ENCODE data around the gene NOL3. TPM values are rescaled to one million over a fixed set of nuclear protein-coding genes. Genes with fewer than 3 reads are reported as not detected.
"Not testable (repeated sequence)": the region's sequence is repeated elsewhere in the genome, so short reads cannot be mapped to it uniquely, and the experiment has no call there.

The NOL3 gene
- 10 to 100 TPM; 11.6 TPM for total RNA-seq
- 12.1 TPM for polyA plus RNA-seq (2013, experiment 1 of 2)
- polyA plus RNA-seq (2013, experiment 2 of 2) = 6.5 TPM
- long read RNA-seq, experiment 1, partial matches to known transcripts = 1 of 1 reads
- long read RNA-seq, experiment 1, other reads (novel, unspliced or antisense) = 0 of 1 reads
- long read RNA-seq, experiment 2, partial matches to known transcripts = 4 of 6 reads
- long read RNA-seq, experiment 2, other reads (novel, unspliced or antisense) = 0 of 6 reads
- long read RNA-seq, experiment 3, partial matches to known transcripts = 5 of 12 reads
- long read RNA-seq, experiment 3, other reads (novel, unspliced or antisense) = 5 of 12 reads
- long read RNA-seq, experiment 4, partial matches to known transcripts = 1 of 12 reads
- long read RNA-seq, experiment 4, other reads (novel, unspliced or antisense) = 8 of 12 reads

DNA sequence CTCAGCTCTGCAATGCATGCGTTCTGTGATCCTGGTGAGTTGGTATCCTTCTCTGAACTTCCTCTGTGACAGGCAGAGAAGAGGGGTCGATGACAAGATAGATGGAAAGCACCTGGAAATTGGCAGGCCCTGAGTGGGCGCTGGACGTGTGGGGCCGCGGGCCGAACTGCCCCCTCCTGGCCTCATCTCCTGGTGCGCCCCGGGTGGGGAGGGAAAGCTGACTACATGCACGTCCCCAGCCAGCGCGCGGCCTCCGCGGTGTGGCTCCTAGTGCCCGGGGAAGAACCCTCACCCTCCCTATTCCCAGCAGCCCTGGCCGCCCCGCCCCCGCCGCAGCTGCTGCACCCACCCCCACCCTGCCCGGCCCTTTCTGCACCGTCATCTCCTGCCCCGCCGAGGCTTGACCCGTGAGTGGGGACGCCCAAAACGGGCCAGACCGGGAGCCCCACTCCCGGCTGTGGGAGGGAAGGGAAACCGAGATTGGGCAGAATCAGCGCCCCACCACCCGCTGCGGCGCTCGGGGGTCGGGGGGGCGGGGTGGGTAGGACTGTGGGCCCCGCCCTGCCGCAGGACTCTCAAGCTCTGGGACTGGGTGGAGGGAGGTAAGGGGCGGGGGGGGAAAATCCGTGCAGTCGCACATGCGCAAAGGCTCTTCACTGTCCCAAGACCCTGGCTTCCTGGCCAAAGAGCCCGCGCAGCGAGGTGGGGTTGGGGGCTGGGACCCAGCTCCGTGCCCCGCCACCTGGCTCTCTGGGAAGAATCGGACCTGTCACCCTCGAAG lies at the start of gene NOL3:
Gene NOL3 (plus strand): TSS at position 371 of the 781 bp plus-strand sequence.
- WGBS, 2 experiments (ENCODE audit: insufficient coverage in 1 of 2, insufficient read length in 1 of 2) = 0% methylated on average over 11 to 44 of the region's 50 CpGs
- TF ChIP-seq, protein P1, sequence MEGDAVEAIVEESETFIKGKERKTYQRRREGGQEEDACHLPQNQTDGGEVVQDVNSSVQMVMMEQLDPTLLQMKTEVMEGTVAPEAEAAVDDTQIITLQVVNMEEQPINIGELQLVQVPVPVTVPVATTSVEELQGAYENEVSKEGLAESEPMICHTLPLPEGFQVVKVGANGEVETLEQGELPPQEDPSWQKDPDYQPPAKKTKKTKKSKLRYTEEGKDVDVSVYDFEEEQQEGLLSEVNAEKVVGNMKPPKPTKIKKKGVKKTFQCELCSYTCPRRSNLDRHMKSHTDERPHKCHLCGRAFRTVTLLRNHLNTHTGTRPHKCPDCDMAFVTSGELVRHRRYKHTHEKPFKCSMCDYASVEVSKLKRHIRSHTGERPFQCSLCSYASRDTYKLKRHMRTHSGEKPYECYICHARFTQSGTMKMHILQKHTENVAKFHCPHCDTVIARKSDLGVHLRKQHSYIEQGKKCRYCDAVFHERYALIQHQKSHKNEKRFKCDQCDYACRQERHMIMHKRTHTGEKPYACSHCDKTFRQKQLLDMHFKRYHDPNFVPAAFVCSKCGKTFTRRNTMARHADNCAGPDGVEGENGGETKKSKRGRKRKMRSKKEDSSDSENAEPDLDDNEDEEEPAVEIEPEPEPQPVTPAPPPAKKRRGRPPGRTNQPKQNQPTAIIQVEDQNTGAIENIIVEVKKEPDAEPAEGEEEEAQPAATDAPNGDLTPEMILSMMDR (conservative IDR thresholded peaks at IDR 0.05) = no peak
- Histone ChIP-seq H3K36me3 (ENCODE audit: control insufficient read depth, insufficient read depth, low read length) (no peaks in the 10 kb centered on the region), H3K4me3 (ENCODE audit: low read length) (peak within 1 kb of the TSS; percentile 76), H3K27me3 (ENCODE audit: control insufficient read depth, insufficient read depth, low read length, poor library complexity, severe bottlenecking) (peaks cover 83% of the 10 kb centered on the region), H3K4me1 (ENCODE audit: control insufficient read depth, insufficient read depth, low read length) (no peaks in the 10 kb centered on the region), H3K9ac (ENCODE audit: extremely low read depth, low read length, poor library complexity, severe bottlenecking) (peak within 1 kb of the TSS; percentile 34), H3K9me3 (ENCODE audit: control insufficient read depth, low read length) (no peaks in the 10 kb centered on the region), H3K27ac (ENCODE audit: low read depth, low read length) (no peak within 1 kb of the TSS)
- Mint-ChIP-seq H3K4me3 (peak within 1 kb of the TSS; percentile 63), H3K4me1 (peaks cover 21% of the 10 kb centered on the region), H3K27ac (peak within 1 kb of the TSS; percentile 86), H3K27me3 (ENCODE audit: insufficient read depth) (peaks cover 90% of the 10 kb centered on the region), H3K36me3 (ENCODE audit: low read depth) (peaks cover 2% of the 10 kb centered on the region), H3K9me3 (no peaks in the 10 kb centered on the region)
- DNase-seq = peak; percentile 95

DNA sequence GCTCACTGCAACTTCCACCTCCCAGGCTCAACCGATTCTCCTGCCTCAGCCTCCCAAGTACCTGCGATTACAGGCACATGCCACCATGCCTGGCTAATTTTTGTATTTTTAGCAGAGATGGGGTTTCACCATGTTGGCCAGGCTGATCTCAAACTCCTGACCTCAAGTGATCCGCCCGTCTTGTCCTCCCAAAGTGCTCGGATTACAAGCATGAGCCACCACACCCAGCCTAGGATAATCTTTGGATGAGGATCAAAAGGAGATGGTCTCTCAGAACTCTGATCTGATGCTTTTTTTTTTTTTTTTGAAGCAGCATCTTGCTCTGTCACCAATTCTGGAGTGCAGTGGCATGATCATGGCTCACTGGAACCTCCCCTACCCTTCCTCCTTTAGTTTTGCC lies 47.5 kb upstream of the NOL3 start:
- not testable (repeated sequence) for DNase-seq; H3K9ac ChIP-seq (ENCODE audit: extremely low read depth, low read length, poor library complexity, severe bottlenecking); H3K27me3 Mint-ChIP-seq (ENCODE audit: insufficient read depth); H3K27ac Mint-ChIP-seq; H3K4me1 Mint-ChIP-seq; H3K27me3 ChIP-seq (ENCODE audit: control insufficient read depth, insufficient read depth, low read length, poor library complexity, severe bottlenecking); H3K4me3 ChIP-seq (ENCODE audit: low read length); H3K4me1 ChIP-seq (ENCODE audit: control insufficient read depth, insufficient read depth, low read length); H3K27ac ChIP-seq (ENCODE audit: low read depth, low read length); H3K9me3 ChIP-seq (ENCODE audit: control insufficient read depth, low read length); H3K4me3 Mint-ChIP-seq; H3K9me3 Mint-ChIP-seq
- H3K36me3 Mint-ChIP-seq (ENCODE audit: low read depth) = peaks cover 43% of the 10 kb centered on the region
- WGBS, 2 experiments (ENCODE audit: insufficient coverage in 1 of 2, insufficient read length in 1 of 2) = 98% methylated on average over 4 to 5 of the region's 5 CpGs
- H3K36me3 ChIP-seq (ENCODE audit: control insufficient read depth, insufficient read depth, low read length) = peaks cover 60% of the 10 kb centered on the region

DNA sequence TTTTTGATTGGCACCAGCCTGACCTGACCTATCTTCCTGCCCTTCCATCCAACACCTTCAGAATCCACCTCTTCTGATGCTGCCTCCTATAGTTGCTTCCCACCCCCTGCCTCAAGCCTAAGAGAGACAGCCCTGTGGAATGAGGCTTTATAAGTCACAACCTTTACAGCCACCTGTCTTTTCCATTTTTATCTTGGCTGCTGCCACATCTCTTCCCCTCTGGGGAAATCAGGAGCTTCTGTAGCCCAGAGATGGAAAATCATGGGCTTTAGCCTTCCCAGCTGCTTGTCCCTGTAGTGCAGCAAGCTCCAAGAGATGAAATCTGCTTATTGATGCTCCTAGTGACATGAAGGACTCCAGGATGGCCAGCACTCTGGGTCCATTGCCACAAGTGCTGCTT lies 41.9 kb upstream of the NOL3 start:
- Histone ChIP-seq H3K27me3 (ENCODE audit: control insufficient read depth, insufficient read depth, low read length, poor library complexity, severe bottlenecking) (no peaks in the 10 kb centered on the region), H3K27ac (ENCODE audit: low read depth, low read length) (no peak overlapping the region), H3K4me3 (ENCODE audit: low read length) (no peak overlapping the region), H3K36me3 (ENCODE audit: control insufficient read depth, insufficient read depth, low read length) (peaks cover 57% of the 10 kb centered on the region), H3K9me3 (ENCODE audit: control insufficient read depth, low read length) (no peaks in the 10 kb centered on the region), H3K9ac (ENCODE audit: extremely low read depth, low read length, poor library complexity, severe bottlenecking) (no peak overlapping the region), H3K4me1 (ENCODE audit: control insufficient read depth, insufficient read depth, low read length) (no peaks in the 10 kb centered on the region)
- Mint-ChIP-seq H3K27me3 (ENCODE audit: insufficient read depth) (no peaks in the 10 kb centered on the region), H3K9me3 (no peaks in the 10 kb centered on the region), H3K27ac (no peak overlapping the region), H3K4me1 (no peaks in the 10 kb centered on the region), H3K4me3 (no peak overlapping the region), H3K36me3 (ENCODE audit: low read depth) (peaks cover 42% of the 10 kb centered on the region)
- TF ChIP-seq, protein P1 (conservative IDR thresholded peaks at IDR 0.05) = no peak
- no peak for DNase-seq
